GM12892 (cell line): Measurements from ENCODE around the gene CHST3.
"Not testable (repeated sequence)": the region's sequence is repeated elsewhere in the genome, so short reads cannot be mapped to it uniquely, and the experiment has no call there.

Source experiments
- POLR2A ChIP-seq: IDR thresholded peaks from 2 replicates; pipeline ENCODE4 v1.6.1; 2011; ENCODE audit warnings: low read depth, low read length, control low read depth
- TAF1 ChIP-seq: IDR thresholded peaks from 2 replicates; pipeline ENCODE4 v1.6.1; 2011; ENCODE audit warnings: low read depth, mild to moderate bottlenecking, control low read depth, low read length, borderline replicate concordance

DNA sequence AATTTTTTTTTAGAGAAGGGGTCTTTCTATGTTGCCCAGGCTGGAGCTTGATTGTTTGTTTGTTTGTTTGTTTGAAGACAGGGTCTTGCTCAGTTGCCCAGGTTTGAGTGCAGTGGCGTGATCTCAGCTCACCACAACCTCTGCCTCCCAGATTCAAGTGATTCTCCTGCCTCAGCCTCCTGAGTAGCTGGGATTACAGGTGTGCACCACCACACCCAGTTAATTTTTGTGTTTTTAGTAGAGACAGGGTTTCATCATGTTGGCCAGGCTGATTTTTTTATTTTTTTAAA lies 13.4 kb downstream of the CHST3 start:
- TF ChIP-seq TAF1, POLR2A: not testable (repeated sequence)
